Measurements from ENCODE around the gene PRDM16. TPM values are rescaled to one million over a fixed set of nuclear protein-coding genes. Genes with fewer than 3 reads are reported as not detected.

PRDM16 gene
- total RNA-seq, 1 experiment from 2014 or later = 0.17 TPM

DNA sequence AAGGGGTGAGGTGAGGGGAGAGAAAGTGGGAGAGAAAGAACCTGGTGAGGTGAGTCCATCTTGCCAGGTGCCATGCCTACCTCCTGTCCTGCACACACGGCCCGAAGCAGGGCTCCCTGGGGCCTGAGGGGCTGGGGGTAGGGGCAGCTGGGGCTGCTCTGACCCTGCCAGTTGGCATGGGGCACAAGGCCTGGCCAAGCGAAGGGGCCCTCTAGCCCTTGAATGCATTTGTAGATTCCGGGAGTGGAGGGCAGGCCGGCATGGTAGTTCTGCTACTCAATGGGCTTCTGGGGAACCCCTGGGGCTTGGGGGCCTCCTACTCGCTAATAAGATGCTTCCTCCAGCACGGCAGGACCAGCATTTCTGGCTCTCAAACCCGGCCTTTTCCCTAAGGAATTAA, 3.6 kb upstream of the PRDM16 start:
- Histone ChIP-seq H3K4ac (ENCODE audit: low read depth, low read length) (no peak overlapping the region), H3K27me3 (ENCODE audit: insufficient read depth, low read length) (peaks cover 69% of the 10 kb centered on the region)
- H3K27me3 Mint-ChIP-seq (ENCODE audit: low read depth) = peaks cover 87% of the 10 kb centered on the region

More for the DNA sequence above, 3.6 kb upstream of the PRDM16 start:
- Histone ChIP-seq H3K9ac (ENCODE audit: extremely low read depth, insufficient read length, low read length) (no peak overlapping the region), H3K23ac (ENCODE audit: insufficient read length, low read depth, low read length) (no peak overlapping the region), H2AK5ac (ENCODE audit: insufficient read length, low read length) (no peak overlapping the region), H4K8ac (replicated peaks; ENCODE audit: insufficient read length, low read depth, low read length) (no peak overlapping the region), H3K56ac (ENCODE audit: insufficient read length, low read depth, low read length) (no peak overlapping the region), H3K4me1 (ENCODE audit: insufficient read depth, low read length) (no peaks in the 10 kb centered on the region), H2BK120ac (ENCODE audit: low read depth, low read length, poor library complexity, severe bottlenecking) (no peak overlapping the region), H3K14ac (ENCODE audit: insufficient read depth, low read length) (no peak overlapping the region), H2AFZ (ENCODE audit: low read length) (no peak overlapping the region), H3T11ph (ENCODE audit: low read length) (no peak overlapping the region), H4K20me1 (ENCODE audit: control insufficient read depth, insufficient read depth, insufficient read length) (no peaks in the 10 kb centered on the region), H3K23me2 (ENCODE audit: insufficient read length, low read depth, low read length, poor library complexity, severe bottlenecking) (peaks cover 15% of the 10 kb centered on the region), H3K27ac (ENCODE audit: insufficient read length, low read depth, low read length) (no peak overlapping the region), H4K91ac (ENCODE audit: insufficient read length, low read depth, low read length) (no peak overlapping the region), H3K18ac (ENCODE audit: insufficient read length, low read depth, low read length) (no peak overlapping the region), H3K79me2 (ENCODE audit: insufficient read depth, low read length) (no peaks in the 10 kb centered on the region), H3K4me2 (ENCODE audit: insufficient read depth, insufficient read length, low read length) (no peak overlapping the region), H3K9me3 (ENCODE audit: control insufficient read depth, low read depth, low read length) (no peaks in the 10 kb centered on the region), H2BK15ac (ENCODE audit: low read depth, low read length) (no peak overlapping the region), H4K5ac (ENCODE audit: insufficient read length, low read depth, low read length) (no peak overlapping the region), H2BK12ac (ENCODE audit: insufficient read length, low read depth, low read length) (no peak overlapping the region), H2BK5ac (ENCODE audit: insufficient read length, low read length) (no peak overlapping the region), H3K79me1 (ENCODE audit: insufficient read depth, low read depth, low read length, poor library complexity, severe bottlenecking) (no peaks in the 10 kb centered on the region), H2BK20ac (ENCODE audit: low read depth, low read length, poor library complexity, severe bottlenecking) (no peak overlapping the region)
- WGBS (ENCODE audit: extremely low coverage, insufficient read length, low lambda C conversion rate) = no CpG with 5 or more reads among the region's 8 CpGs
- Mint-ChIP-seq H3K4me3 (no peak overlapping the region), H3K36me3 (ENCODE audit: insufficient read depth in 1 of 3, low read depth in 3 of 3) (no peaks in the 10 kb centered on the region), H3K27ac (no peak overlapping the region), H3K4me1 (peaks cover 5 to 18% of the 10 kb centered on the region in 2 experiments), H3K9me3 (no peaks in the 10 kb centered on the region)
- no peak for DNase-seq
- TF ChIP-seq, protein P1, sequence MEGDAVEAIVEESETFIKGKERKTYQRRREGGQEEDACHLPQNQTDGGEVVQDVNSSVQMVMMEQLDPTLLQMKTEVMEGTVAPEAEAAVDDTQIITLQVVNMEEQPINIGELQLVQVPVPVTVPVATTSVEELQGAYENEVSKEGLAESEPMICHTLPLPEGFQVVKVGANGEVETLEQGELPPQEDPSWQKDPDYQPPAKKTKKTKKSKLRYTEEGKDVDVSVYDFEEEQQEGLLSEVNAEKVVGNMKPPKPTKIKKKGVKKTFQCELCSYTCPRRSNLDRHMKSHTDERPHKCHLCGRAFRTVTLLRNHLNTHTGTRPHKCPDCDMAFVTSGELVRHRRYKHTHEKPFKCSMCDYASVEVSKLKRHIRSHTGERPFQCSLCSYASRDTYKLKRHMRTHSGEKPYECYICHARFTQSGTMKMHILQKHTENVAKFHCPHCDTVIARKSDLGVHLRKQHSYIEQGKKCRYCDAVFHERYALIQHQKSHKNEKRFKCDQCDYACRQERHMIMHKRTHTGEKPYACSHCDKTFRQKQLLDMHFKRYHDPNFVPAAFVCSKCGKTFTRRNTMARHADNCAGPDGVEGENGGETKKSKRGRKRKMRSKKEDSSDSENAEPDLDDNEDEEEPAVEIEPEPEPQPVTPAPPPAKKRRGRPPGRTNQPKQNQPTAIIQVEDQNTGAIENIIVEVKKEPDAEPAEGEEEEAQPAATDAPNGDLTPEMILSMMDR (conservative IDR thresholded peaks at IDR 0.05) = no peak

All from H9 (cell line).